Activated CD8-positive, alpha-beta T cell treated with anti-CD3 and anti-CD28 coated beads for 36 hours (primary cell): Measurements from ENCODE around the gene PIK3R6. TPM values are rescaled to one million over a fixed set of nuclear protein-coding genes. Genes with fewer than 3 reads are reported as not detected.
A peak's percentile ranks its signal among the peaks of the same experiment; 100 is the strongest.

ENCODE experiments used
- ATAC-seq: fragments of 200-7000 bp; cut with Tn5 transposase; one replicate; pipeline ENCODE4 v1.10.0; 2021; ENCODE audit warnings: mild to moderate bottlenecking, moderate library complexity
- CTCF ChIA-PET: fragments of 350-600 bp; sonication (Branson Sonifier 250); formaldehyde crosslinking; loops from one replicate; lab custom pipeline; 2021; ENCODE audit warnings: antibody characterized with exemption; lab: Charles Lee
- POLR2A ChIA-PET: fragments of 350-600 bp; sonication (Branson Sonifier 250); formaldehyde crosslinking; loops from one replicate; lab custom pipeline; 2021; ENCODE audit warnings: antibody characterized with exemption; lab: Charles Lee
- DNase-seq: peaks from one replicate; pipeline ENCODE4 v3.0.0-alpha.2; 2020
- H3K27ac Mint-ChIP-seq: one replicate; pipeline ENCODE4 v1.8.0; 2021; ENCODE audit warnings: mild to moderate bottlenecking, mixed read lengths
- H3K27me3 Mint-ChIP-seq: one replicate; pipeline ENCODE4 v1.8.0; 2021; ENCODE audit warnings: mixed read lengths
- H3K36me3 Mint-ChIP-seq: one replicate; pipeline ENCODE4 v1.8.0; 2021; ENCODE audit warnings: low read depth, mixed read lengths
- H3K4me1 Mint-ChIP-seq: one replicate; pipeline ENCODE4 v1.8.0; 2021; ENCODE audit warnings: low read depth, mixed read lengths
- H3K4me3 Mint-ChIP-seq: one replicate; pipeline ENCODE4 v1.8.0; 2021; ENCODE audit warnings: mild to moderate bottlenecking, moderate library complexity, mixed read lengths
- H3K9me3 Mint-ChIP-seq: one replicate; pipeline ENCODE4 v1.8.0; 2021; ENCODE audit warnings: mixed read lengths
- CTCF ChIP-seq: fragments of 200-600 bp; IDR thresholded peaks from one replicate; pipeline ENCODE4 v1.8.0; 2022; ENCODE audit warnings: antibody characterized with exemption, mild to moderate bottlenecking
- intact Hi-C: fragments of 100-400 bp; cut with micrococcal nuclease; formaldehyde crosslinking; loops from one replicate; pipeline ENCODE4 v1.10.0; 2022
- total RNA-seq, 2 experiments: library from RNA; stranded (reverse); gene quantifications; one replicate each; pipeline ENCODE4 v1.2.3, GENCODE V29; 2021

Gene PIK3R6
- total RNA-seq, 2 experiments from 2014 or later, result 3.8 to 3.9 TPM

GRCh38 chr17:8913091-8913490 is 45.6 kb upstream of the PIK3R6 start:
- peaks cover 8% of the 10 kb centered on the region for H3K9me3 Mint-ChIP-seq
- DNase-seq (no peak), ATAC-seq (no peak)
- H3K36me3 Mint-ChIP-seq, result peaks cover 36% of the 10 kb centered on the region
- intact Hi-C loops, result no loop called here
- POLR2A ChIA-PET, result interaction anchor here (0.9 to 4.8 kb wide), 5 partner anchors 9 to 29 kb away, joined by 3 to 38 read pairs (median 3); no protein-coding TSS in a partner anchor
- no peak for TF ChIP-seq CTCF
- no peak overlapping the region for H3K4me3 Mint-ChIP-seq
- peak overlapping the region; percentile 32 for H3K27ac Mint-ChIP-seq
- H3K4me1 Mint-ChIP-seq, result peaks cover 29% of the 10 kb centered on the region
- H3K27me3 Mint-ChIP-seq, result no peaks in the 10 kb centered on the region
- CTCF ChIA-PET, result interaction anchor here (1.2 to 3.0 kb wide), 4 partner anchors 12 to 85 kb away, joined by 3 to 9 read pairs (median 4); no protein-coding TSS in a partner anchor

GRCh38 chr17:8912084-8912981 is 44.9 kb upstream of the PIK3R6 start:
- Mint-ChIP-seq H3K9me3 (peaks cover 3% of the 10 kb centered on the region), H3K4me1 (peaks cover 29% of the 10 kb centered on the region), H3K27me3 (no peaks in the 10 kb centered on the region), H3K27ac (peak overlapping the region; percentile 35), H3K36me3 (peaks cover 37% of the 10 kb centered on the region), H3K4me3 (no peak overlapping the region)
- intact Hi-C loops, result no loop called here
- ATAC-seq, result no peak
- ChIA-PET POLR2A (interaction anchor here (0.9 to 4.8 kb wide), 7 partner anchors 9 to 30 kb away, joined by 3 to 38 read pairs (median 3); no protein-coding TSS in a partner anchor), CTCF (interaction anchor here (1.2 to 1.8 kb wide), 4 partner anchors 10 to 74 kb away, joined by 3 to 4 read pairs (median 4); no protein-coding TSS in a partner anchor)
- TF ChIP-seq CTCF, result no peak
- DNase-seq, result no peak

GRCh38 chr17:8910969-8911604 is 43.6 kb upstream of the PIK3R6 start:
- Mint-ChIP-seq H3K27ac (no peak overlapping the region), H3K9me3 (no peaks in the 10 kb centered on the region), H3K27me3 (no peaks in the 10 kb centered on the region), H3K36me3 (peaks cover 29% of the 10 kb centered on the region), H3K4me3 (no peak overlapping the region), H3K4me1 (peaks cover 17% of the 10 kb centered on the region)
- ChIA-PET POLR2A (interaction anchor here (1.0 to 1.6 kb wide), 4 partner anchors 12 to 50 kb away, joined by 3 to 7 read pairs (median 4); no protein-coding TSS in a partner anchor), CTCF (interaction anchor here (0.7 to 1.4 kb wide), 3 partner anchors 9 to 22 kb away, joined by 3 to 4 read pairs (median 3); no protein-coding TSS in a partner anchor)
- DNase-seq (no peak), ATAC-seq (no peak)
- intact Hi-C loops, result no loop called here
- no peak for TF ChIP-seq CTCF

- Mint-ChIP-seq H3K27ac (peak overlapping the region; percentile 7), H3K27me3 (no peaks in the 10 kb centered on the region), H3K4me3 (no peak overlapping the region), H3K9me3 (no peaks in the 10 kb centered on the region), H3K4me1 (peaks cover 11% of the 10 kb centered on the region), H3K36me3 (peaks cover 31% of the 10 kb centered on the region)
- ATAC-seq (no peak), DNase-seq (no peak)
- no peak for TF ChIP-seq CTCF
- intact Hi-C loops, result no loop called here
- ChIA-PET CTCF (interaction anchor here (1.4 to 2.5 kb wide), 3 partner anchors 9 to 88 kb away, joined by 3 to 10 read pairs (median 6); no protein-coding TSS in a partner anchor), POLR2A (interaction anchor here (1.1 to 1.5 kb wide), 2 partner anchors 10 to 52 kb away, joined by 3 to 4 read pairs; no protein-coding TSS in a partner anchor)
Measured at GRCh38 chr17:8909586-8910270, 42.3 kb upstream of the PIK3R6 start.
